Inflammatory macrophage (primary cell): Measurements from ENCODE around the gene SKOR2.
"Not testable (repeated sequence)": the region's sequence is repeated elsewhere in the genome, so short reads cannot be mapped to it uniquely, and the experiment has no call there.

ENCODE experiments used
- DNase-seq, 2 donors: peaks; one replicate each; pipeline ENCODE4 v3.0.0-alpha.2; 2020 to 2022

Gene SKOR2

DNA sequence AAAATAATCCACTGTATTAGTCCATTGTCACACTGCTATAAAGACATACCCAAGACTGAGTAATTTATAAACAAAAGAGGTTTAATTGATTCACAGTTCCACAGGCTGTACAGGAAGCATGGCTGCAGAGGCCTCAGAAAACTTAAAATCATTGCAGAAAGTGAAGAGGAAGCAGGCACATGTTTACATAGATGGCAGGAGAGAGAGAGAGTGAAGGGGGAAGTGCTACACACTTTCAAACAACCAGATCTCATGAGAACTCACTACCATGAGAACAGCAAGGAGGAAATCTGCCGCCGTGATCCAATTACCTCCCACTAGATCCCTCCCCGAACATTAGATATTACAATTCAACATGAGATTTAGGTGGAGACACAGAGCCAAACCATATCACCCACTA lies 55.5 kb downstream of the SKOR2 start:
- DNase-seq, result peak in 1 of 2 donors; percentile 13

DNA sequence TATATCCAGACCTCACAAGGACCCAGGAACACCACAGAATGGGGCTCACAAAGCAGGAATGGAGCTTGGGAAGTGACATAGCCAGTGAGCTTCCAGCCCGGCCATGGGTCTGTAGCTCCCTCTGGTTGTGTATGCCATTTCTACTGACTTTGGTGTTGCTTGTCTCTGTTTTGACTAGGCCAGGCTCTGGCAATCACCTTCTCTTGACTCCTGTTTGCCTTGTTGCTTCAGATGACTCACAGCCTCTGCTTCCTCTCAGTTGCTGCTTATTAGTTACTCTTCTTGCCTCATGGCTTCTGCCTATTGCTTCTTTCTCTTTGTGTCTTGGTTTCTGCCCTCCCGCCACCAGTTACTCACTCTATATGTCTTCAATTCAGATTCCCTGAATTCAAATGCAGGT lies 59.5 kb downstream of the SKOR2 start:
- DNase-seq, result peak; percentile 3 to 7

DNA sequence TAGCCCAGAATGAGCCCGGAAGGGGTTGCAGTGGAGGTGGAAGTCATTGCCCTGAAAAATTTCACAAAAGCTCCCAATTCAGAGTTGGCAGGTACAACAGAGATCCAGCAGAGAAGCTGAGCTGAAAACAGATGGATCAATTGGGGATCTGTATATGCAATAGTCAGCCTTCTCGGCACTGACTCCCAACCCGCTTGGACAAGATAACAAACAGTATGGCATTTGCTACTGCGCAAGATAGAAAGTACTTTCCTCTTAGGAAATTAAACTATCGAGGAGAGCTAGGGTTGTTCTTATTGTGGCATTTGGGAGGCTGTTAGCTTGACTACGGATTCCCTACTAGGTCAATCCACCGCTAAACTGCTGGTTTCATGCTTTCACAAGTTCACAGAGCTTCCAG lies 63.7 kb downstream of the SKOR2 start:
- no peak for DNase-seq

DNA sequence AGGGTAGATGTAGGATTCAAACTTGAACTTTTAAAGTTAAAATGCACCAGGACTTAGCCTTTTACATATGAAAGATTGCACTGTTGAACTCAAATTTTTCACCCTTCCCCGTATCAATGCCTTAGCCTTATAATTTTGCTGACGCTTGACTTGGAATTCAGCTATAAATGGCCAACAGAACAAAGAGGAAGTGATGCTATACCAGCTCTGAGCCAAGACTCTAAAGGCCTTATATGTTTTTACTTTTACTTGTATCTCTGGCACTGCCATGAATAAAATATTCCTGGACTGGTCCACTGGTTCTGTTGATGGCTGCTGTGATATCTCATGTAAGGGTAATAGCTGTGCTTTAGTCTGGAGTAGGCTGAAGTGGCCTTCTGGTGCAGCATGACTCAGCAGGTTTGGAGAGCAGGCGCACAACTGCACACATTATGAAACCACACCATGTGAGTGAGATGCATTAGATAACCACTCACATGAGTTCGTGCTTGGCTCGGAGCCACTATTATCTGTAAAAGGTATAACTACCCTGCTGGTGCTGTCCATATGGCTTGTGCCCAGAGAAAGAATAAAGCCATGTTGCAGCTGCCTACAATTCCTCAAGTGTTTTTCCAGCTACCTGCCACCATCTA lies 66.9 kb downstream of the SKOR2 start:
- peak; percentile 79 to 80 for DNase-seq

DNA sequence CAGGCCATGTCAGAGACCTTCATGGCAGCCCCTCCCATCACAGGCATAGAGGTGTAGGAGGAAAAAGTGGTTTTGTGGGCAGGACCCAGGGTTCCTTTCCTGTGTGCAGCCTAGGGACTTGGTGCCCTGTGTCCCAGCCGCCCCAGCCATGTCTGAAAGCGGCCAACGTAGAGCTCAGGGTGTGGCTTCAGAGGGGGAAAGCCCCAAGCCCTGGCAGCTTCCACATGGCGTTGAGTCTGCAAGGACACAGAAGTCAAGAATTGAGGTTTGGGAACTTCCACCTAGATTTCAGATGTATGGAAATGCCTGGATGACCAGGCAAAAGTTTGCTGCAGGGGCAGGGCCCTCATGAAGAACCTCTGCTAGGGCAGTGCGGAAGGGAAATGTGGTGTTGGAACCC lies 69.3 kb downstream of the SKOR2 start:
- DNase-seq, result peak in 1 of 2 donors; percentile 2

DNA sequence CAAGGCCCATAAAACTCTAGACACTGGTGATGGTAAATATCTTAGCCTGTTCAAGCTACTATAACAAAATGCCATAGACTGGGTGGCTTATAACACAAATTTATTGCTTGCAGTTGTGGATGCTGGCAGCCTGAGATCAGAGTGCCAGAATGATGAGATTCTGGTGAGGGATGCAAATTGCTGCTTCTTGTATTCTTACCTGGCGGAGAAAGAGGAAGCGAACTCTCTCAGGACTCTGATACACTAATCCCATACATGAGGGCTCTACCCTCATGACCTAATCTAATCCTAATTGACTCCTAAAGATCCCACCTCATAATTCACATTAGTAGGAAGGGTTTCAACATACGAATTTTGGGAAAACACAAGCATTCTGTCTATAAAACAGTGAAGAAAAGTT lies 70.7 kb downstream of the SKOR2 start:
- DNase-seq, result no peak

DNA sequence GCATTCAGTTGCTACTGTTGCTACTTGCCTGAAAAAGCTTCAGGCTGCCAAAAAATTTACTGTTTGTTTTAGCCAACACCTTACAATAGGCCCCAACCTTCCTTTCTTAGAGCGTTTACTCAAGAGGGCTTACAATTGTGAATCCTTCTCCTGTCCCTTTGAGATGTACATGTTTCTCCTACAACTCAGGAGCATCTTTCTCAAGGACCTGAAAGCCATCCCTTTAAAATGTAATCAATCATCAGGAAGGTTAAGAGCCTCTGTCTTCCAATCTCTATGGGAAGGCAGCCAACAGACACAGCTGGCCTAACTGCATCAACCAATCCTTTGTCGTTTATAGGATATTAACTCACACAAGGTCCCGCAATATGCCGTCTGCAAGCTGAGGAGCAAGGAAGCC lies 71.9 kb downstream of the SKOR2 start:
- DNase-seq, result no peak

DNA sequence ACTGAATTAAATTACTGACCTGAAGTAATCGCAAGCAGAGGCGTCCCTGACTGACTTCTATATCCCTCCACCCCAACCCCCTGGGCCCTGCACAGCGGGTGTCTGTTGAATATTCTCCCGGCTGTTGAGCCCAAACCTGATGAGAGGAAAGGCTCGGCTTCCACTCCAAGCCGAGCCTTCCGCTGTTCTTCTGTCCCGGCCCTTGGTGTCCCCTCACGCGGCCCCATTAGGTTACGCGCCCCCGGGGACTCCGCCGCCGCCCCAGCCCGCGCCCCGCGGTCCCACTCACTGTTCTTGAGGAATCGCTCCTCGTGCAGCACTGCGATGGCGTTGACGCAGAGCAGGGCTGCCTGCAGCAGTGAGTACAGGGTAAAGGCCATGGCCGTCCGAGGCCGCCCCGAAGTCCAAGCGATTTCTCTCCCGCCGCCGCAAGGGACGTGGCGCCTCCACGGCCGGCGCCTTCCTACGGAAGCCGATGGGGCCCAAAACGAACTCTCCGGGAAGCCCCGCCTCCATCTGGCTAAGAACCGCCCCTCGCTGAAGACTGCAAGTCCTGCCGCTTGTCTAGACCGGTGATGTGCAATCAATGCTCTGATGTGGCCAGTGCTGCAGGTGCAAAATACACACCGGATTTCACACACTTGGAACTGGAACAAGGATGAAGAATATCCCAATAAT lies 75.4 kb downstream of the SKOR2 start, which contains the start of gene IER3IP1:
Gene IER3IP1, minus strand, starts transcription at position 467 of the 678 bp plus-strand sequence. Its CDS starts 87 bp downstream, at position 380.
- DNase-seq, result peak; percentile 95

DNA sequence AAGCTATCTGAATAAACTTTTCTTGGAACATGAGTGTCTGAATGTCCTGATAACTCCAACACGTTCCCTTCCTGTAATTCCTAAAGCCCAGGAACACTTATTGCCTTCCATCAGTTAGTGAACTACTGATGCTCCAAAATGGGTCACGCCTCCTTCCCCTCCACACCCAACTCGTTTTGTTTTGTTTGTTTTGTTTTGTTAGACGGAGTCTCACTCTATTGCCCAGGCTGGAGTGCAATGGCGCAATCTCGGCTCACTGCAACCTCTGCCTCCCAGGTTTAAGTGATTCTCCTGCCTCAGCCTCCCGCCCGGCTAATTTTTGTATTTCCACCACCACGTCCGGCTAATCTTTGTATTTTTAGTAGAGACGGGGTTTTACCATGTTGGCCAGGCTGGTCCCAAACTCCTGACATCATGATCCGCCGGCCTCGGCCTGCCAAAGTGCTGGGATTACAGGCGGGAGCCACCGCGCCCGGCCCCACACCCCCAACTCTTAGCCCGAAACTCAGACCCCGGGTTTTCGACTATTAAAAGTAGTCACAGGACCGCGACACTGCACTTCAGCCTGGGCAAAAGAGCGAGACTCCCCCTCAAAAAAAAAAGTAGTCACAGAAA lies 76.1 kb downstream of the SKOR2 start:
- no peak for DNase-seq

DNA sequence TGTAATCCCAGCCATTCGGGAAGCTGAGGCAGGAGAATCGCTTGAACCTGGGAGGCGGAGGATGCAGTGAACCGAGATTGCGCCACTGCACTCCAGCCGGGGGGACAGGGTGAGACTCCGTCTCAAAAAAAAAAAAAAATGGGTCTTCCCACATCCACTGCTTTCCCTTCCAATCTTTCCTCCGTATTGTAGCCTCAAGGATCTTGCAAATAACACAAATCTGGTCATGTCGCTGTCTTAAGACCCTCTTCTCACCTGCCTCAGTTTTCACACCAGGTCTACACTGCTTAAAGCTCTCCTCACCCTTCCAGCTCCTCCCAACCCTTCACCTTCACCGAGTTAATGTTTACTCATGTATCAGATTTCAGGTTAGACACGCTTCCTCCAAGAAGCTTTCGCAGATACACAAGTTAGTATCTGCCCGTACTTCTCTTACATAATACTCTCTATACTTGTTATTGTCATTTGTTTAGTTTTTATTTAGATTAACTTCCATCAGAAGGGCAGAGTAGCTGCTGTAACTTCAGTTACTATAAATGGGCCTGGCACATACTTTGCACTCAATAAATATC lies 76.8 kb downstream of the SKOR2 start:
- no peak for DNase-seq

DNA sequence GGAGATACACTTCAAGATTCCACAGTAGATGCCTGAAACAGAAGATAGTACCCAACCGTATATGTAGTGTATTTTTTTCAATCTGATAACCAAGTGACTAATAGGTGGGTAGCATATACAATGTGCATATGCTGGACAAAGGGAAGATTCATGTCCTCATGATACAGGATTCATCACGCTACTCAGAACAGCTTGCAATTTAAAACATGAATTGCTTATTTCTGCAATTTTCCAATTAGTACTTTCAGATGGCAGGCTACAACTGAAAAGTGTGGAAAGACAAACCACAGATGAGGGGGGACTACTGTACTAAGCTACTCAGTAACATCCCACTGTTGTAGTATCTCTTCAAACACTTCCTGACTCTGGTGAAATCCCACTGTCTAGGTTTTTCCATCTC lies 79.0 kb downstream of the SKOR2 start:
- DNase-seq, result no peak

DNA sequence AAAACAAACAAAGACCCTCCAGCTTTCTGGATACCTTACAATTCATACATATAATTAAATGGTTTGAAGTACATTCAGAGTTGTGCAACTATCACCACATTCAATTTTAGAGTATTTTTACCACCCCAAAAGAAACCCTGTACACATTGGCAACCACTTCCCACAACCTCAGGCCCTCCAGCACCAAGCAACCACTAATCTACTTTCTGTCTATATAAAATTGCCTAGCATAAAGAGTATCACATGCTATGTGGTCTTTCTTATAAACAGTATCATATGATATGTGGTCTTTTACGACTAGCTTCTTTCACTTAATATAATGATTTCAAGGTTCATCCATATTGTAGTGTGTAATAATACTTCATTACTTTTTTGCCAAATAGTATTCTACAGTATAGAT lies 82.5 kb downstream of the SKOR2 start:
- no peak for DNase-seq

DNA sequence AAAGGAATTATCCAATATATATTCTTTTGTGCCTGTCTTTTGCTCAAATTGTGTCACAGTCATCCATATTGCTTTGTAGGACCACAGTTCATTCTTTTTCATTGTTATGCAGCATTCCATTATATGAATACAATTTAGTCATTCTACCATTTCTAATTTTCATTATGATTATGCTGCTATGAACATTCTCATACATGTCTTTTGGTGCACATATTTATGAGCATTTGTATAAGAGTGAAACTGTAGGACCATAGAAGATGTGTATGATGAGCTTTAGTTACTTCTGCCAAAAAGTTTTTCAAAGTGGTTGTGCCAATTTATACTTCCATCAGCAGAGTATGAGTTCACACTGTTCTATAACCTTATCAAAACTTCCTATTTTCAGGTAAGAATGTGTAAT lies 83.0 kb downstream of the SKOR2 start:
- no peak for DNase-seq

DNA sequence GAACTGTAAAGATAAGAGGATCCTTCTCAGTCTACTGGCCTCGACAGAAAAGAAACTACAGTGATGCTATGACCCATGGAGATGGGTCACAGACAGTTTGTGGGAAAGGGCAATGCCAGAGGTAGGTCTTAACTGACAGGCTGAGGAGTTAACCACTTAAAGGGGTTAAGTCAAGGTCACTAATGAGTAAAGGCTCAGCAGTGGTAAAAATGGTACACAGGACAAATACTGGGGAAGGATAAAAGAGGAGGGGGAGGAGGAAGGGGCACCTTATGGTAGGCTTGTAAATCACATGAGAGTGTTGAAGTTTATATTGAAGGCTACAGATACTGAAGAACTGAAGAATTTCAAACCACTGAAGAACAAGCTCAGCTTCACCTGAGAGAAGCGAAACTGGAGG lies 85.2 kb downstream of the SKOR2 start:
- no peak for DNase-seq

DNA sequence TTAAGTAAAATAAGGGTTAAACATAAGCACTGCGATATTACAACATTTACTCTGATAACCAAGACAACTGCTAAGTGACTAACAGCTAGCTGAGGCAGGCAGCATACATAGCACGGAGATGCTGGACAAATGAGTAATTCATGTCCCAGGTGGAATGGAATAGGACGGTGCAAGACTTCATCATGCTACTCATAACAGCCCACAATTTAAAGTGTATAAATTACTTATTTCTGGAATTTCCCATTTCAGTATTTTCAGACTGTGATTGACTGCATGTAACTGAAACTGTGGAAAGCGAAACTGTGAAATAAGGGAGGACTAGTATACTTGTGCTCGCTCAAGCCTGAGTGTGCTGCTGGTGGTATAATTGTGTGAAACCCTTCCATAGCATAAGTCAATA lies 88.2 kb downstream of the SKOR2 start:
- no peak for DNase-seq

DNA sequence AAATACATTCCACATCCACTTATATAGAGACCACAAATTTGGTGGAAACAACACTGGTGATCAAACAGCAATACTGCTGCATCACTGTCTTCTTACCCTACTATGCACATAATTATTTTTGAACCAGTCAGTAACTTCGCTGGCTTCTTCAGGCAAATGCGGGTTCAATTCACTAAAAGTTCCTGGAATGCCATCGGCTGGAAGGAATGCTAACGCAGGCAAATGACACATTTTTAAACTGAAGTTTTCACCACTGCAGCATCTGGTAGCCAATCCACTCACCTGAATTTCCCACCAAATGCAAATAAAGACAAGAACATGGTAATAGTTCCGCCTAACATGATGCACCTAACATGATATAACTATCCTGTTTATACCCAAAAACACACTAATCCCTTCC lies 91.2 kb downstream of the SKOR2 start:
- DNase-seq, result no peak

DNA sequence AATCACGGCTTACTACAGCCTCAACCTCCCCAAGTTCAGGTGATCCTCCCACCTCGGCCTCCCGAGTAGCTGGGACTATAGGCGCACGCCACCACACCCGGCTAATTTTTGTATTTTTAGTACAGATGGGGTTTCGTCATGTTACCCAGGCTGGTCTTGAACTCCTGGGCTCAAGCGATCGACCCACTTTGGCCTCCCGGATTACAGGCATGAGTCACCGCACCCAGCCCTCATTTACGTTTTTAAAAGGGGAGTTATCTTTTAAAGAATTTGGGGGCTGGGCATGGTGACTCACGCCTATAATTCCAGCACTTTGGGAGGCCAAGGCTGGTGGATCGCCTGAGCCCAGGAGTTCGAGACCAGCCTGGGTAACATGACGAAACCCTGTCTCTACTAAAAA lies 93.1 kb downstream of the SKOR2 start:
- DNase-seq, result not testable (repeated sequence)
